WERI-Rb-1 (cell line): ENCODE results near the gene CRACDL.

Experiments used
- DNase-seq: peaks from one replicate; pipeline ENCODE4 v3.0.0-alpha.2; 2020
- H3K27ac ChIP-seq: fragments of 250-450 bp; sonication (Bioruptor Pico); 2 replicates; pipeline ENCODE4 v1.5.1; 2020; ENCODE audit warnings: mild to moderate bottlenecking, moderate library complexity
- H3K27me3 ChIP-seq: fragments of 250-450 bp; sonication (Bioruptor Pico); 2 replicates; pipeline ENCODE4 v1.5.1; 2021; ENCODE audit warnings: mild to moderate bottlenecking, low read depth, moderate library complexity; ENCODE audit not compliant: insufficient read depth, severe bottlenecking
- H3K36me3 ChIP-seq: fragments of 250-450 bp; sonication (Bioruptor Pico); 2 replicates; pipeline ENCODE4 v1.5.1; 2020; ENCODE audit warnings: mild to moderate bottlenecking, moderate library complexity
- H3K4me3 ChIP-seq: 2 replicates; pipeline ENCODE4 v1.5.1; 2011; ENCODE audit warnings: low read depth, mild to moderate bottlenecking, control low read depth, low read length
- H3K9me3 ChIP-seq: fragments of 250-450 bp; sonication (Bioruptor Pico); 2 replicates; pipeline ENCODE4 v1.5.1; 2021; ENCODE audit warnings: mild to moderate bottlenecking, moderate library complexity; ENCODE audit not compliant: severe bottlenecking
- TF ChIP-seq, protein P1 (sequence below): IDR thresholded peaks from 2 replicates; pipeline ENCODE4 v1.5.1; 2011; ENCODE audit warnings: low read depth, mild to moderate bottlenecking, control low read depth, inconsistent platforms, low read length

CRACDL gene

GRCh38 chr2:98891591-98891990 is 44.4 kb downstream of the CRACDL start:
- DNase-seq: no peak
- TF ChIP-seq, protein P1, sequence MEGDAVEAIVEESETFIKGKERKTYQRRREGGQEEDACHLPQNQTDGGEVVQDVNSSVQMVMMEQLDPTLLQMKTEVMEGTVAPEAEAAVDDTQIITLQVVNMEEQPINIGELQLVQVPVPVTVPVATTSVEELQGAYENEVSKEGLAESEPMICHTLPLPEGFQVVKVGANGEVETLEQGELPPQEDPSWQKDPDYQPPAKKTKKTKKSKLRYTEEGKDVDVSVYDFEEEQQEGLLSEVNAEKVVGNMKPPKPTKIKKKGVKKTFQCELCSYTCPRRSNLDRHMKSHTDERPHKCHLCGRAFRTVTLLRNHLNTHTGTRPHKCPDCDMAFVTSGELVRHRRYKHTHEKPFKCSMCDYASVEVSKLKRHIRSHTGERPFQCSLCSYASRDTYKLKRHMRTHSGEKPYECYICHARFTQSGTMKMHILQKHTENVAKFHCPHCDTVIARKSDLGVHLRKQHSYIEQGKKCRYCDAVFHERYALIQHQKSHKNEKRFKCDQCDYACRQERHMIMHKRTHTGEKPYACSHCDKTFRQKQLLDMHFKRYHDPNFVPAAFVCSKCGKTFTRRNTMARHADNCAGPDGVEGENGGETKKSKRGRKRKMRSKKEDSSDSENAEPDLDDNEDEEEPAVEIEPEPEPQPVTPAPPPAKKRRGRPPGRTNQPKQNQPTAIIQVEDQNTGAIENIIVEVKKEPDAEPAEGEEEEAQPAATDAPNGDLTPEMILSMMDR: no peak
- Histone ChIP-seq H3K27ac (no peak overlapping the region), H3K9me3 (peaks cover 11% of the 10 kb centered on the region), H3K4me3 (no peak overlapping the region), H3K36me3 (no peaks in the 10 kb centered on the region), H3K27me3 (no peaks in the 10 kb centered on the region)

GRCh38 chr2:98886066-98886554 is 49.9 kb downstream of the CRACDL start:
- H3K4me3 ChIP-seq: no peak overlapping the region
- TF ChIP-seq, protein P1: no peak
- H3K9me3 ChIP-seq: peaks cover 11% of the 10 kb centered on the region
- no peaks in the 10 kb centered on the region for H3K36me3 ChIP-seq
- no peak overlapping the region for H3K27ac ChIP-seq
- no peaks in the 10 kb centered on the region for H3K27me3 ChIP-seq
- DNase-seq: no peak

- Histone ChIP-seq H3K27me3 (no peaks in the 10 kb centered on the region), H3K9me3 (peaks cover 11% of the 10 kb centered on the region), H3K4me3 (no peak overlapping the region), H3K27ac (no peak overlapping the region), H3K36me3 (no peaks in the 10 kb centered on the region)
- TF ChIP-seq, protein P1: no peak
- no peak for DNase-seq
These were observed 51.4 kb downstream of the CRACDL start for GRCh38 chr2:98884658-98885057.

- Histone ChIP-seq H3K4me3 (no peak overlapping the region), H3K27ac (no peak overlapping the region), H3K9me3 (peaks cover 11% of the 10 kb centered on the region), H3K36me3 (no peaks in the 10 kb centered on the region), H3K27me3 (no peaks in the 10 kb centered on the region)
- DNase-seq: no peak
- TF ChIP-seq, protein P1: no peak
These were observed 52.2 kb downstream of the CRACDL start for GRCh38 chr2:98883780-98884211.

DNA sequence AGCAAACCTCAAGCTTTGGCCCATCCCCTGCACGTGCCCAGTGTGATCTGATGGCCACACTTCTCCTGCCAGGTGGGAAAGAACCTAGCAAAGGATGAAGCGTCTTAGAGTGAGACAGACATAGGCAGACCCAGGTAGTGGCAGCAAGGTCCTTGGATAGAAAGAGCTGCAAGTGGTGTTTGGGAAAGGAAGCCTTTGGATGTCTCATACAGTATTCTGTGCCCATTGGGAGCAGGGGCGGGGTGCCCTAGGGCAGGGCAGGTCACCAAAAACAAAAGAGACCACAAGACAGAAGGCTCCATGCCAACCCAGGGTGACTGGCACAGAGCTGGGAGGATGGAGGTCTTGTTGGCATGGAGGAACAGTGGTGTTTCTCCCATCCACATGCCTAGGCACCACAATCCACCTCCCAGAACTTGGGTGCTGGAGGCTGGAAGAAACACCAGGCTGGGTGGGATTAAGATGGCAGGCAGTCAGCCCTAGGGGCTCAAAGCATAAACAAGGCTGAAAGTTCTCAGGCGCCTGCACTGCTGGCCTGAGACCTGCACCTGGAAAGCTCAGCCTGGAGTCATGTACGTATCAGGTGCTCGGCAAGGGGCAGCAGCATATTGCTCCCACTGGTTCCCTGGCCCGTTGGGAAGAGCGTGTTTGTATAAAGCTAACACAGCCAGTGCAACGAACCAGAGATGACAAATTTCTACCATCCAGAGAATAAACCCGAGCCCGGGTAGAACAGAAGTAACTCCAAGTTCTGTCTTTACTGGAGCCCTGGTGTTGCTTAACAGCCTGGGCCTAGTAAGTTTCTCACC is 52.9 kb downstream of the CRACDL start:
- H3K36me3 ChIP-seq: no peaks in the 10 kb centered on the region
- no peak for DNase-seq
- H3K27me3 ChIP-seq: no peaks in the 10 kb centered on the region
- TF ChIP-seq, protein P1: no peak
- peaks cover 11% of the 10 kb centered on the region for H3K9me3 ChIP-seq
- H3K4me3 ChIP-seq: no peak overlapping the region
- H3K27ac ChIP-seq: no peak overlapping the region
